Measurements from ENCODE around the gene MRPS27. TPM values are rescaled to one million over a fixed set of nuclear protein-coding genes. Genes with fewer than 3 reads are reported as not detected.

The MRPS27 gene
- total RNA-seq, 1 experiment from 2014 or later, result 88.6 TPM

- Histone ChIP-seq H3K4me3 (ENCODE audit: low read depth, low read length, poor library complexity, severe bottlenecking) (no peak overlapping the region), H3K27me3 (replicated peaks; ENCODE audit: insufficient read depth, low read depth, low read length, poor library complexity) (no peaks in the 10 kb centered on the region), H3K4me1 (ENCODE audit: insufficient read depth, low read length, poor library complexity, severe bottlenecking) (peaks cover 6% of the 10 kb centered on the region), H3K36me3 (ENCODE audit: insufficient read depth, low read length, poor library complexity, severe bottlenecking) (peaks cover 22% of the 10 kb centered on the region), H3K9me3 (ENCODE audit: low read depth, low read length, poor library complexity, severe bottlenecking) (no peaks in the 10 kb centered on the region), H3K27ac (ENCODE audit: low read depth, low read length, poor library complexity, severe bottlenecking) (no peak overlapping the region)
- intact Hi-C loops (cut with micrococcal nuclease; ENCODE audit: unreplicated experiment), result no loop called here
- TF ChIP-seq CTCF (conservative IDR thresholded peaks at IDR 0.05; ENCODE audit: low read depth, low read length) (no peak), EZH2 (IDR thresholded peaks at IDR 0.05; ENCODE audit: borderline replicate concordance, low read depth, low read length, poor library complexity, severe bottlenecking) (no peak)
- CTCF ChIA-PET, result no interaction called here
- POLR2A ChIA-PET (ENCODE audit: low non-redundant PET), result no interaction called here
- no peak for DNase-seq (ENCODE audit: low spot score)
- no TSS peak for BruUV-seq (replicated peaks)
Measured at GRCh38 chr5:72337159-72337558, 17.1 kb upstream of the MRPS27 start.

- H3K9me3 ChIP-seq (ENCODE audit: low read depth, low read length, poor library complexity, severe bottlenecking), result no peaks in the 10 kb centered on the region
- H3K27ac ChIP-seq (ENCODE audit: low read depth, low read length, poor library complexity, severe bottlenecking), result no peak overlapping the region
- H3K36me3 ChIP-seq (ENCODE audit: insufficient read depth, low read length, poor library complexity, severe bottlenecking), result peaks cover 21% of the 10 kb centered on the region
- DNase-seq (ENCODE audit: low spot score), result no peak
- ChIA-PET POLR2A (ENCODE audit: low non-redundant PET) (no interaction called here), CTCF (no interaction called here)
- H3K4me3 ChIP-seq (ENCODE audit: low read depth, low read length, poor library complexity, severe bottlenecking), result no peak overlapping the region
- no TSS peak for BruUV-seq (replicated peaks)
- intact Hi-C loops (cut with micrococcal nuclease; ENCODE audit: unreplicated experiment), result no loop called here
- no peak for TF ChIP-seq CTCF (conservative IDR thresholded peaks at IDR 0.05; ENCODE audit: low read depth, low read length)
- no peak for TF ChIP-seq EZH2 (IDR thresholded peaks at IDR 0.05; ENCODE audit: borderline replicate concordance, low read depth, low read length, poor library complexity, severe bottlenecking)
- H3K4me1 ChIP-seq (ENCODE audit: insufficient read depth, low read length, poor library complexity, severe bottlenecking), result no peaks in the 10 kb centered on the region
- no peaks in the 10 kb centered on the region for H3K27me3 ChIP-seq (replicated peaks; ENCODE audit: insufficient read depth, low read depth, low read length, poor library complexity)
Measured at GRCh38 chr5:72330712-72331111, 10.7 kb upstream of the MRPS27 start.

- Histone ChIP-seq H3K4me3 (ENCODE audit: low read depth, low read length, poor library complexity, severe bottlenecking) (no peak overlapping the region), H3K27ac (ENCODE audit: low read depth, low read length, poor library complexity, severe bottlenecking) (no peak overlapping the region), H3K27me3 (replicated peaks; ENCODE audit: insufficient read depth, low read depth, low read length, poor library complexity) (no peaks in the 10 kb centered on the region), H3K9me3 (ENCODE audit: low read depth, low read length, poor library complexity, severe bottlenecking) (no peaks in the 10 kb centered on the region), H3K4me1 (ENCODE audit: insufficient read depth, low read length, poor library complexity, severe bottlenecking) (no peaks in the 10 kb centered on the region), H3K36me3 (ENCODE audit: insufficient read depth, low read length, poor library complexity, severe bottlenecking) (peaks cover 21% of the 10 kb centered on the region)
- BruUV-seq (replicated peaks), result no TSS peak
- POLR2A ChIA-PET (ENCODE audit: low non-redundant PET), result no interaction called here
- TF ChIP-seq EZH2 (IDR thresholded peaks at IDR 0.05; ENCODE audit: borderline replicate concordance, low read depth, low read length, poor library complexity, severe bottlenecking), result no peak
- no peak for TF ChIP-seq CTCF (conservative IDR thresholded peaks at IDR 0.05; ENCODE audit: low read depth, low read length)
- intact Hi-C loops (cut with micrococcal nuclease; ENCODE audit: unreplicated experiment), result no loop called here
- peak; percentile 50 for DNase-seq (ENCODE audit: low spot score)
- CTCF ChIA-PET, result interaction anchor here (0.6 kb wide), 1 partner anchor 546 kb away, joined by 4 read pairs; no protein-coding TSS in a partner anchor
Measured at GRCh38 chr5:72328172-72328571, 8.1 kb upstream of the MRPS27 start.

Data from A673 (cell line).